OCI-LY1 (cell line): ENCODE measurements around the gene PPP1R14B.

Experiments
- H2AFZ ChIP-seq: fragments of 200-600 bp; sonication (generic), shearing (Covaris generic); 2 replicates; pipeline ENCODE4 v1.6.0; 2014; ENCODE audit warnings: antibody characterized with exemption, mild to moderate bottlenecking, low read length
- H3F3A ChIP-seq: fragments of 200-600 bp; sonication (generic), shearing (Covaris generic); 2 replicates; pipeline ENCODE4 v1.6.0; 2014; ENCODE audit warnings: mild to moderate bottlenecking, antibody characterized with exemption, low read length, moderate library complexity; ENCODE audit not compliant: insufficient read depth
- H3K27ac ChIP-seq: fragments of 200-600 bp; sonication (generic); 2 replicates; pipeline ENCODE4 v1.5.1; 2014; ENCODE audit warnings: low read length, mixed run types, mild to moderate bottlenecking, low read depth; ENCODE audit not compliant: poor library complexity, severe bottlenecking
- H3K27me3 ChIP-seq: fragments of 200-600 bp; sonication (generic); 2 replicates; pipeline ENCODE4 v1.6.0; 2014; ENCODE audit warnings: antibody characterized with exemption, mild to moderate bottlenecking, low read length, moderate library complexity; ENCODE audit not compliant: insufficient read depth
- H3K36me3 ChIP-seq: fragments of 200-600 bp; sonication (generic); 2 replicates; pipeline ENCODE4 v1.6.1; 2014; ENCODE audit warnings: mild to moderate bottlenecking, antibody characterized with exemption, low read length, moderate library complexity, mixed read lengths; ENCODE audit not compliant: insufficient read depth
- H3K4me1 ChIP-seq: fragments of 200-600 bp; sonication (generic); 2 replicates; pipeline ENCODE4 v1.5.1; 2014; ENCODE audit warnings: mild to moderate bottlenecking, low read length, moderate library complexity; ENCODE audit not compliant: insufficient read depth, severe bottlenecking
- H3K4me2 ChIP-seq: fragments of 200-600 bp; sonication (generic), shearing (Covaris generic); 2 replicates; pipeline ENCODE4 v1.6.1; 2014; ENCODE audit warnings: low read length
- H3K4me3 ChIP-seq: fragments of 200-600 bp; sonication (generic); 2 replicates; pipeline ENCODE4 v1.5.1; 2014; ENCODE audit warnings: low read length, low read depth, mild to moderate bottlenecking, mixed read lengths; ENCODE audit not compliant: poor library complexity, severe bottlenecking
- H3K79me2 ChIP-seq: fragments of 200-600 bp; shearing (Covaris generic); 2 replicates; pipeline ENCODE4 v1.6.1; 2016; ENCODE audit warnings: mixed run types, low read length, mixed read lengths; ENCODE audit not compliant: insufficient read depth
- H3K9ac ChIP-seq: fragments of 200-600 bp; sonication (generic), shearing (Covaris generic); 2 replicates; pipeline ENCODE4 v1.6.1; 2014; ENCODE audit warnings: mild to moderate bottlenecking, low read length, mixed read lengths
- H3K9me2 ChIP-seq: fragments of 200-600 bp; sonication (generic), shearing (Covaris generic); 2 replicates; pipeline ENCODE4 v1.6.1; 2014; ENCODE audit warnings: low read depth, mild to moderate bottlenecking, low read length, mixed read lengths
- H3K9me3 ChIP-seq: fragments of 200-600 bp; shearing (Covaris generic); 2 replicates; pipeline ENCODE4 v1.6.1; 2014; ENCODE audit warnings: low read length, mixed read lengths
- H4K20me1 ChIP-seq: fragments of 200-600 bp; sonication (generic), shearing (Covaris generic); 2 replicates; pipeline ENCODE4 v1.6.0; 2016; ENCODE audit warnings: mild to moderate bottlenecking, low read length; ENCODE audit not compliant: insufficient read depth
- EZH2 ChIP-seq: fragments of 200-600 bp; sonication (generic), shearing (Covaris generic); IDR thresholded peaks from 2 replicates; pipeline ENCODE4 v1.8.0; 2017; ENCODE audit warnings: borderline replicate concordance, mixed run types, mild to moderate bottlenecking, antibody characterized with exemption, low read length, moderate library complexity, mixed read lengths
- TF ChIP-seq, protein P1 (sequence below): fragments of 200-600 bp; sonication (generic), shearing (Covaris generic); IDR thresholded peaks from 2 replicates; pipeline ENCODE4 v1.5.1; 2017; ENCODE audit warnings: mild to moderate bottlenecking, antibody characterized with exemption, low read length, moderate library complexity, mixed read lengths

PPP1R14B gene

DNA sequence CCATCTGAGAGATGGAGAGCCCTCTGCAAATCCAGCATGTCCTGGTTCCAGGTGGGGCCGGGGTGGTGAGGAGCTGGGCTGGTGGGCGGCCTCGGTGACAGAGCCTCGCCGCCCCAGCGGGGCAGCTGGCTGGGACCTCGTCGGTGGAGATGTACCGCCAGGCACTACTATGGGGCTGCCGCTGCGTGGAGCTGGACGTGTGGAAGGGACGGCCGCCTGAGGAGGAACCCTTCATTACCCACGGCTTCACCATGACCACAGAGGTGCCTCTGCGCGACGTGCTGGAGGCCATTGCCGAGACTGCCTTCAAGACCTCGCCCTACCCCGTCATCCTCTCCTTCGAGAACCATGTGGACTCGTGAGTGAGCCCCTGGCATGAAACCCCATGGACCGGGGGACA is 11.6 kb upstream of the PPP1R14B start:
- Histone ChIP-seq H3K27ac (no peak overlapping the region), H3F3A (no peaks in the 10 kb centered on the region), H4K20me1 (no peaks in the 10 kb centered on the region), H3K4me1 (no peaks in the 10 kb centered on the region), H3K4me3 (no peak overlapping the region), H3K27me3 (no peaks in the 10 kb centered on the region), H2AFZ (no peak overlapping the region), H3K9me2 (no peaks in the 10 kb centered on the region), H3K79me2 (no peaks in the 10 kb centered on the region), H3K9me3 (no peaks in the 10 kb centered on the region), H3K36me3 (peaks cover 44% of the 10 kb centered on the region), H3K4me2 (no peak overlapping the region), H3K9ac (no peak overlapping the region)
- TF ChIP-seq, protein P1, sequence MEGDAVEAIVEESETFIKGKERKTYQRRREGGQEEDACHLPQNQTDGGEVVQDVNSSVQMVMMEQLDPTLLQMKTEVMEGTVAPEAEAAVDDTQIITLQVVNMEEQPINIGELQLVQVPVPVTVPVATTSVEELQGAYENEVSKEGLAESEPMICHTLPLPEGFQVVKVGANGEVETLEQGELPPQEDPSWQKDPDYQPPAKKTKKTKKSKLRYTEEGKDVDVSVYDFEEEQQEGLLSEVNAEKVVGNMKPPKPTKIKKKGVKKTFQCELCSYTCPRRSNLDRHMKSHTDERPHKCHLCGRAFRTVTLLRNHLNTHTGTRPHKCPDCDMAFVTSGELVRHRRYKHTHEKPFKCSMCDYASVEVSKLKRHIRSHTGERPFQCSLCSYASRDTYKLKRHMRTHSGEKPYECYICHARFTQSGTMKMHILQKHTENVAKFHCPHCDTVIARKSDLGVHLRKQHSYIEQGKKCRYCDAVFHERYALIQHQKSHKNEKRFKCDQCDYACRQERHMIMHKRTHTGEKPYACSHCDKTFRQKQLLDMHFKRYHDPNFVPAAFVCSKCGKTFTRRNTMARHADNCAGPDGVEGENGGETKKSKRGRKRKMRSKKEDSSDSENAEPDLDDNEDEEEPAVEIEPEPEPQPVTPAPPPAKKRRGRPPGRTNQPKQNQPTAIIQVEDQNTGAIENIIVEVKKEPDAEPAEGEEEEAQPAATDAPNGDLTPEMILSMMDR: no peak
- no peak for TF ChIP-seq EZH2

DNA sequence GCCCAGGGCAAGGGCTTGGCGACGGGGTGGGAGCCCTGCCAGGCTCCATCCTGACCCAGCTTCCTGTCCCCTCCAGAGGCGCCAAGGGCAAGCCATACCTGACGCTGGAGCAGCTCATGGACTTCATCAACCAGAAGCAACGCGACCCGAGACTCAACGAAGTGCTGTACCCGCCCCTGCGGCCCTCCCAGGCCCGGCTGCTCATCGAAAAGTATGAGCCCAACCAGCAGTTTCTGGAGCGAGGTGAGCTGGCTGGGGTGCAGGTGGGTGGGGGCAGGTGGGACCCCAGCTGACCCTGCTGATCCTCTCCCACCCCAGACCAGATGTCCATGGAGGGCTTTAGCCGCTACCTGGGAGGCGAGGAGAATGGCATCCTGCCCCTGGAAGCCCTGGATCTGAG is 9.6 kb upstream of the PPP1R14B start:
- no peak overlapping the region for H3K4me2 ChIP-seq
- H4K20me1 ChIP-seq: no peaks in the 10 kb centered on the region
- no peaks in the 10 kb centered on the region for H3K79me2 ChIP-seq
- H3K4me3 ChIP-seq: no peak overlapping the region
- no peak overlapping the region for H3K27ac ChIP-seq
- no peaks in the 10 kb centered on the region for H3K27me3 ChIP-seq
- H3K9ac ChIP-seq: no peak overlapping the region
- H3K9me3 ChIP-seq: no peaks in the 10 kb centered on the region
- TF ChIP-seq EZH2: no peak
- TF ChIP-seq, protein P1: no peak
- H3K4me1 ChIP-seq: peaks cover 14% of the 10 kb centered on the region
- H3K36me3 ChIP-seq: peaks cover 30% of the 10 kb centered on the region; the same call in 1 of the 2 replicates
- H3F3A ChIP-seq: no peaks in the 10 kb centered on the region
- no peaks in the 10 kb centered on the region for H3K9me2 ChIP-seq
- H2AFZ ChIP-seq: no peak overlapping the region

DNA sequence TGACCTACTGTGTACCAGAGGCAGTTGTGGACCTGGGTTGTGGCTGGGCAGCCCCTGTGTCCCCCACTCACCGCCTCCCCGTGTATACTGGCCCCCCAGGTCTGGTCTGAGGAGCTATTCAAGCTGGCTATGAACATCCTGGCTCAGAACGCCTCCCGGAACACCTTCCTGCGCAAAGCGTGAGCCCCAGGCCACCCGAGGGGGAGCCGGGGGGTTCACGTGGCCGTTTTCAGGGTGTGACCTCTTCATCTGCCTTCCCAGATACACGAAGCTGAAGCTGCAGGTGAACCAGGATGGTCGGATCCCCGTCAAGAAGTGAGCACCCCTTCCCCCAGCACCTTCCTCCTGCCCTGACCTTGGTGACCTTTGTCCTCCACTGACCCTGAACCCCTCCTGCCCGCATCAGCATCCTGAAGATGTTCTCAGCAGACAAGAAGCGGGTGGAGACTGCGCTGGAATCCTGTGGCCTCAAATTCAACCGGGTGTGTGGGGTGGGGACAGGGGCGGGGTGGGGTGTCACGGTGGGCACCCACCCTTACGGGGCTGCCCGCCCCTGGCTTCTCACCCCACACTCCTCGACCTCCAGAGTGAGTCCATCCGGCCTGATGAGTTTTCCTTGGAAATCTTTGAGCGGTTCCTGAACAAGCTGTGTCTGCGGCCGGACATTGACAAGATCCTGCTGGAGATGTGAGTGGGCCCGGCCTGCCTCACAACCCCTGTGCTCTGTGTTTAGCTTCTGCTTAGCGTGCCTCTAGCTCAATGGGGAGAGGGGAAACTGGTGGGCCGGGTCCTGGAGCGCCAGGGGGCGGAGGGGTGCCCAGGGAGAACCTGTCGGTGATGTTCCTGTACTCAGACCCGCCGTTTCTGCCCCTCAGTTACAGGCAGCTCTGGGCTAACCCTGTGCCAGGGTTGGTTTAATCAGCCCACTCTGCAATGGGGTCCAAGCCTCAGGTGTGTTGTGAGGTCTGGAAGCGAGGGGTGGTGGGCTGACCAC is 8.7 kb upstream of the PPP1R14B start:
- Histone ChIP-seq H3K79me2 (no peaks in the 10 kb centered on the region), H3K4me3 (no peak overlapping the region), H4K20me1 (no peaks in the 10 kb centered on the region), H3K27me3 (no peaks in the 10 kb centered on the region), H3K9me3 (no peaks in the 10 kb centered on the region), H3K4me2 (no peak overlapping the region), H3K36me3 (peaks cover 30% of the 10 kb centered on the region; the same call in 1 of the 2 replicates), H3K27ac (no peak overlapping the region), H3F3A (no peaks in the 10 kb centered on the region), H3K4me1 (peaks cover 21% of the 10 kb centered on the region), H2AFZ (no peak overlapping the region), H3K9ac (no peak overlapping the region), H3K9me2 (no peaks in the 10 kb centered on the region)
- TF ChIP-seq, protein P1: no peak
- no peak for TF ChIP-seq EZH2
